Parathyroid adenoma (tissue), 2 donors: Measurements from ENCODE around the gene TMEM219.
"Not testable (repeated sequence)": the region's sequence is repeated elsewhere in the genome, so short reads cannot be mapped to it uniquely, and the experiment has no call there.

Experiments used
- H2AFZ ChIP-seq: fragments of 300-600 bp; sonication (generic); one replicate; pipeline ENCODE4 v1.7.0; 2017; ENCODE audit warnings: antibody characterized with exemption, mild to moderate bottlenecking
- H3K27ac ChIP-seq: fragments of 300-600 bp; sonication (generic); one replicate; pipeline ENCODE4 v1.7.0; 2017
- H3K27me3 ChIP-seq: fragments of 300-600 bp; sonication (generic); one replicate; pipeline ENCODE4 v1.7.0; 2017; ENCODE audit warnings: low read length; ENCODE audit not compliant: control insufficient read depth, insufficient read depth
- H3K36me3 ChIP-seq: fragments of 300-600 bp; sonication (generic); one replicate; pipeline ENCODE4 v1.7.0; 2017; ENCODE audit warnings: low read length; ENCODE audit not compliant: control insufficient read depth, insufficient read depth
- H3K4me1 ChIP-seq: fragments of 300-600 bp; sonication (generic); one replicate; pipeline ENCODE4 v1.7.0; 2017; ENCODE audit warnings: control low read depth
- H3K4me2 ChIP-seq: fragments of 300-600 bp; sonication (generic); one replicate; pipeline ENCODE4 v1.7.0; 2017; ENCODE audit warnings: low read length
- H3K4me3 ChIP-seq: fragments of 300-600 bp; sonication (generic); one replicate; pipeline ENCODE4 v1.7.0; 2017; ENCODE audit warnings: low read depth, low read length
- H3K79me2 ChIP-seq: fragments of 300-600 bp; sonication (generic); one replicate; pipeline ENCODE4 v1.7.0; 2017; ENCODE audit warnings: control low read depth
- H3K9ac ChIP-seq: fragments of 300-600 bp; sonication (generic); one replicate; pipeline ENCODE4 v1.7.0; 2017; ENCODE audit warnings: mild to moderate bottlenecking
- H3K9me3 ChIP-seq: fragments of 300-600 bp; sonication (generic); one replicate; pipeline ENCODE4 v1.7.0; 2017; ENCODE audit warnings: low read length; ENCODE audit not compliant: control insufficient read depth
- CTCF ChIP-seq: fragments of 300-600 bp; sonication (generic); IDR thresholded peaks from one replicate; pipeline ENCODE4 v1.7.0; 2017; ENCODE audit warnings: antibody characterized with exemption, mild to moderate bottlenecking
- donor health status: primary hyperparathyroidism.

The TMEM219 gene

GRCh38 chr16:29951625-29952365, 10.1 kb upstream of the TMEM219 start:
- no peaks in the 10 kb centered on the region for H3K79me2 ChIP-seq
- H3K4me1 ChIP-seq = no peaks in the 10 kb centered on the region
- no peak overlapping the region for H3K9ac ChIP-seq
- H3K4me2 ChIP-seq = no peak overlapping the region
- H3K36me3 ChIP-seq = no peaks in the 10 kb centered on the region
- no peak overlapping the region for H3K27ac ChIP-seq
- no peak for TF ChIP-seq CTCF
- no peak overlapping the region for H3K4me3 ChIP-seq
- no peaks in the 10 kb centered on the region for H3K9me3 ChIP-seq
- H2AFZ ChIP-seq = no peak overlapping the region
- H3K27me3 ChIP-seq = no peaks in the 10 kb centered on the region

- Histone ChIP-seq H3K79me2 (no peaks in the 10 kb centered on the region), H3K27ac (no peak overlapping the region), H3K4me2 (no peak overlapping the region), H2AFZ (no peak overlapping the region), H3K4me1 (peaks cover 5% of the 10 kb centered on the region), H3K4me3 (no peak overlapping the region), H3K9ac (no peak overlapping the region), H3K36me3 (no peaks in the 10 kb centered on the region), H3K27me3 (no peaks in the 10 kb centered on the region), H3K9me3 (no peaks in the 10 kb centered on the region)
- TF ChIP-seq CTCF = no peak
Measured at GRCh38 chr16:29958756-29959155, 3.1 kb upstream of the TMEM219 start.

GRCh38 chr16:29959293-29959692, 2.6 kb upstream of the TMEM219 start:
- Histone ChIP-seq H3K36me3 (no peaks in the 10 kb centered on the region), H3K79me2 (no peaks in the 10 kb centered on the region), H3K9ac (no peak overlapping the region), H3K4me3 (no peak overlapping the region), H3K27ac (no peak overlapping the region), H3K27me3 (no peaks in the 10 kb centered on the region), H2AFZ (no peak overlapping the region), H3K9me3 (no peaks in the 10 kb centered on the region), H3K4me2 (no peak overlapping the region), H3K4me1 (peaks cover 5% of the 10 kb centered on the region)
- TF ChIP-seq CTCF = no peak

- not testable (repeated sequence) for H3K9me3 ChIP-seq, H3K9ac ChIP-seq, H3K79me2 ChIP-seq, H3K27me3 ChIP-seq, H3K4me1 ChIP-seq, H3K4me3 ChIP-seq, H3K36me3 ChIP-seq, H3K4me2 ChIP-seq, H3K27ac ChIP-seq, H2AFZ ChIP-seq
Measured at GRCh38 chr16:29959821-29960220, 2.1 kb upstream of the TMEM219 start.

GRCh38 chr16:29961127-29961478, 776 bp upstream of the TMEM219 start:
- Histone ChIP-seq H3K36me3 (no peaks in the 10 kb centered on the region), H3K4me3 (peak overlapping the region; percentile 93)

More at GRCh38 chr16:29961127-29961478, 776 bp upstream of the TMEM219 start:
- H3K79me2 ChIP-seq = no peaks in the 10 kb centered on the region
- no peak for TF ChIP-seq CTCF
- H3K9me3 ChIP-seq = no peaks in the 10 kb centered on the region
- H3K27me3 ChIP-seq = no peaks in the 10 kb centered on the region
- H2AFZ ChIP-seq = peak overlapping the region; percentile 100
- peak overlapping the region; percentile 76 for H3K27ac ChIP-seq
- H3K9ac ChIP-seq = peak overlapping the region; percentile 19
- peaks cover 5% of the 10 kb centered on the region for H3K4me1 ChIP-seq
- H3K4me2 ChIP-seq = peak overlapping the region; percentile 80
